Measurements from ENCODE around the gene MRPS5.
A peak's percentile ranks its signal among the peaks of the same experiment; 100 is the strongest.
"Not testable (repeated sequence)": the region's sequence is repeated elsewhere in the genome, so short reads cannot be mapped to it uniquely, and the experiment has no call there.

MRPS5 gene

GRCh38 chr2:95121407-95122196 is at the start of gene MRPS5:
Gene MRPS5 (minus strand): TSS chr2:95121808. CDS start chr2:95121791, 17 bp downstream.
- DNase-seq (ENCODE audit: low spot score) = peak; percentile 74

DNA sequence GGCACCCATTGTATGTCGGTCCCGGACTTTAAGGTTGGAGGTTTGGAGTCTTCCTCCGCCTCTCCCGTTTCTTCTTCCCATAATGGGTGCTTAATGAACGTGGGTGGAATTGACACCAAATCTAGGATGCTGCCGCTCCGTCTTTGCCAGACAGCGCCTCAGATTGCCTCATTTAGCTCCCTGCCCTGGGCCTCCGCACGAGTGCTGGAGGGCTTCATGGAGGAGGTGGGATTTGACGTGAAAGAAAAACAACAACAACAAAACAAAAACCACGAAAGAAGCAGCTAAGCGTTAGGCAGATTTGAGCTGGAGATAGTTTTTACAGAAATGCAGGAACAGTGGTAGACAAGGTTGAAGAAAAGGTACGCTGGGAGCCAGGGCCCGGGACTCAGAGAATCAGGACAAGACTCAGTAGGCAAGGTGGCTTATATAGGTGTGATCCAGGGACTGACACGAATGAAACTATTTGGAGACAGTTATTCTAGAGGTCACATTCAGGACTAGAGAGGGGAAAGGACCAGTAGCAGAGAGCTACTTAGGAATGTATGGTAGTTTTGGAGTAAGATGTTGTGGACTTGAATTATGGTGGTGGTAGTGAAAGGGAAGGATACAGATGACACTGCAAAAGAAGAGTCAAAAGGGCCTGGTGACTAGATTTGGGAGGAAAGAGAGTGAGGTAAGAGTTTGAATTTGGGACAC is 44.6 kb upstream of the MRPS5 start:
- DNase-seq (ENCODE audit: low spot score) = no peak

GRCh38 chr2:95165371-95166064 is 43.9 kb upstream of the MRPS5 start, which contains the start of gene ZNF2:
Gene ZNF2 (plus strand): TSS chr2:95165809. CDS start chr2:95176227, 10,418 bp downstream.
- DNase-seq (ENCODE audit: low spot score) = peak; percentile 96

GRCh38 chr2:95165030-95165370 is 43.4 kb upstream of the MRPS5 start:
- DNase-seq (ENCODE audit: low spot score) = no peak

DNA sequence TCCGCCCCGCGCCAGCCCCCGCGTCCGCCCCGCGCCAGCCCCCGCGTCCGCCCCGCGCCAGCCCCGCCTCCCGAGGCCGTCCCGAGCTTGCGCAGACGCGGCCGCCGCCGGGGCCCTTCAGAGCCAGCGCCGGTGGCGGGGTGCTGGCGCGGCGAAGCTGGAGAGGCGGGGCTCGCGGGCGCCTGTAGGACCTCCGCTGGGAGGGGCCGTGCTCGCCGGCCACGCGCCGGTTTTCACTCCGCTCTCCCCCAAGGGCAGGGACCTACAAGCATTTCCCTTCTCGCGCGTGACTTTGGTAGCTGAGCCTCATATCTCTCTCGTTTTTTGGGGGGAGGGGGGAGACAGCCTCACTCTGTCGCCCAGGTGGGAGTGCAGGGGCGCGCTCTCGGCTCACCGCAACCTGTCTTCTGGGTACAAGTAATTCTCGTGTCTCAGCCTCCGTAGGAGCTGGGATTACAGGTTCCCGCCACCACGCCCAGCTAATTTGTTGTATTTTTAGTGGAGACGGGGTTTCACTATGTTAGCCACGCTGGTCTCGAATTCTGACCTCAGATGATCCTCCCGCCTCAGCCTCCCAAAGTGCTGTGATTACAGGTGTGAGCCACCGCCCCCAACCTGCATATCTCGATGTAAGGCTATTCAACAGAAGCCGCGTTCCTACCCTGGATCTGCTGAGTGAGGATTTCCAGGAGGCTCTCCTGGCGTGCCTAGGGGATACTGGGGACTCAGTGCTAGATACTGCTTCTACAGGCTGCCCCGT is 38.3 kb upstream of the MRPS5 start, which contains the start of gene ZNF514:
TSS of gene ZNF514 (minus strand) at position 159 of the 760 bp plus-strand sequence. CDS start 6,595 bp downstream, outside the sequence.
- peak; percentile 73 for DNase-seq (ENCODE audit: low spot score)

DNA sequence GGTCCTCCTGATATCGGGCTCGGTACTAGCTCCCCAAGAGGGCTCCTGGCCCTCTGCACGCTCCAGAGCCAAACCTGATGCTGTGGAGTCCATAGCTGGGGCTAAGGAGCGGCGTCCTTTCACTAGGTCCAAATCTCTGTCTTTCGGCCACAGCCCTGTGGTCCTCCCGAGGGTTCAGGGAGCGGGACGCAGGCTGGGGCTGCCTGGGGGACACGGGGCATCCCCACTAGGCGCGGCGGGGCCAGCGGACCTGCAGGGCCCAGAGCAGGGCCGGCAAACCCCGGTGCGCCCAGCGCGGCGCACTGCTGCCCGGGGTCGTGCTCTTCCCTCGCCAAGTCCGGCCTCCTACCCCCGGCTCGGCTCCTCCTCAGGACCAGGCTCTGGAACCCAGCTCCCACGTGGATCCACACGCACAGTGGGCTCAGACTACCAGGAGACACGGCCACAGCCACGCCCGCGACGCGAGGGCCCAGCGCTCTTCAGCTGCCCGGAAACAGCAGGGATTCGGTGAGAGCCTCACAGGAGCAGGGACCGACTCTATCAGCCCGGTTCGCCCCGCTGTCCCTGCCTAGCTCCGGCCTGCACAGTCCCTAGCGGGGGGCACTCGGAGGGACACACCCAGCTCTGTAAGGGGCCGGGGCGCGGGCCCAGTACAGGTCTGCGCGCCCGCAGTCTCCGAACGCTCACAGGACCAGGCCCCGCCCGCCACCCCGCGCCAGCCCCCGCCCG is 37.4 kb upstream of the MRPS5 start:
- no peak for DNase-seq (ENCODE audit: low spot score)

- no peak for DNase-seq (ENCODE audit: low spot score)
Observed at GRCh38 chr2:95158441-95158840, 36.8 kb upstream of the MRPS5 start.

DNA sequence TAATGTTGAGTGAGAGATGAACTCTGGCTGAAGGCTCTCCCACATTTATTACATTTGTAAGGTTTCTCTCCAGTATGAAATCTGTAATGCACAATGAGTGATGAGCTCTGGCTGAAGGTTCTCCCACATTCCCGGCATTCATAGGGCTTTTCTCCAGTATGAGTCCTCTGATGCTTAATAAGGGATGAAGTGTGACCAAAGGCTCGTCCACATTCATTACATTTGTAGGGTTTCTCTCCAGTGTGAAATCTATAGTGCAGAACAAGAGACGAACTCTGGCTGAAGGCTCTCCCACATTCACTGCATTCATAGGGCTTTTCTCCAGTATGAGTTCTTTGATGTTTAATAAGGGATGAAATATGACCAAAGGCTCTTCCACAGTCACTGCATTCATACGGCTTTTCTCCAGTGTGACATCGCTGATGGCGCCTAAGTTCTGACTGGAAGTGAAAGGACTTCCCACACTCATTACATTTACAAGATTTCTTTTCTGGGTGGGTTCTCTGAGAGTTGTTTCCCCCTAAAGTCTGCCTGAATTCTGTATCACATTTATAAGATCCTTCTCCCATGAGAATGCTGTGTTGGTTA is 27.9 kb upstream of the MRPS5 start:
- no peak for DNase-seq (ENCODE audit: low spot score)

DNA sequence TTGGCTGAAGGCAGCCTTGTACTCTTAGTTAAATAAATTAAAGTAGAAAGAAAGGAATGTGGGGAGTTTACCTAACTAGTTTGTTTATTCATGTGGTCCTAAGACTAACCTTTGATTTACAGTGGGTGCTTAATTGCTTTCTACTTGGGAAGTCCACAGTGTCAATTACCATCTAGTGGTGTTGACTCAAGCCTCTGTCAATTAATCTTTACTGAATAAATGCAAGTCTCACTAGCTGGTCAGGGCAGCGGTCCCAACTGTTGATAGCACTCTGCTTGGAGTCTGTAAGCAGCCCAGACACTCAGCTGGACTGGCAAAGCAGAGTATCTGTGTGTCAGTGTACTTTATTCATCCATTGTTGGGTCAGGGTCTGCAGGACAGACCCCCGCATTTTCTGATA is 22.2 kb upstream of the MRPS5 start:
- DNase-seq (ENCODE audit: low spot score) = no peak

DNA sequence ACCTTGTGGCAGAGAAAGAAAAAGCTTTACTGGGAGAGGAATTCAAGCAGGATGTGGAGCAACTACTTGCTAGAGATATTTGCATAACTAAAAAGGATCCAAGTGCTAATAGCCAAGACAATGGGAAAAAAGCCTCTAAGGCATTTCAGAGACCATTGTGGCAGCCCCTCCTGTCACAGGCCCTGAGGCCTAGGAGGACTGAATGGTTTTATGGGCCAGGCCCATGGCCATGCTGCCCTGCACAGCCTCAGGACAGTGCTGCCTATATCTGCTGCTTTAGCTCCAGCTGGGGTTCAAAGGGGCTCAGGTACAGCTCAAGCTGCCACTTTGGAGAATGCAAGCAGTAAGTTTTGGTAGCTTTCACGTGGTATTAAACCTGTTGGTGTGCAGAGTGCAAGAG is 17.1 kb upstream of the MRPS5 start:
- DNase-seq (ENCODE audit: low spot score) = no peak

DNA sequence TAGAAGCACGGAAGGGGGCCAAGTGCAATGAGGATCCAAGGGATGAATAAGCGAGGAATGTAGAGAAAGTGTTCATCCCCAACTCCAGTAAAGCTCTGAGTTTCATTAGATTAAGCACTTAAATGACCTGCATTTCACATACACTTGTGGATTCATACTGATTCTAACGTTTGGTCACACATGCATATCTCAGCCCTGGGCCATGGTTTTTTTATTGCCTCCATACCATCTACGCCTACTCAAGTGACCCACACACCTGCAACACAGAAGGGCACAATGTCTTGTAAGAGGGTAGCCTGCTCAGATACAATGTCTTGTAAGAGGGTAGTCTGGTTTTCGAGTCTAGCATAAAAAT is 566 bp upstream of the MRPS5 start:
- no peak for DNase-seq (ENCODE audit: low spot score)

GRCh38 chr2:95121093-95121406 is 558 bp downstream of the MRPS5 start:
- no peak for DNase-seq (ENCODE audit: low spot score)

GRCh38 chr2:95115418-95115817 is 6.2 kb downstream of the MRPS5 start:
- peak; percentile 70 for DNase-seq (ENCODE audit: low spot score)

- no peak for DNase-seq (ENCODE audit: low spot score)
Observed at GRCh38 chr2:95113464-95113863, 8.1 kb downstream of the MRPS5 start.

GRCh38 chr2:95110395-95110794 is 11.2 kb downstream of the MRPS5 start:
- DNase-seq (ENCODE audit: low spot score) = no peak

- DNase-seq (ENCODE audit: low spot score) = no peak
Observed at GRCh38 chr2:95109260-95109659, 12.3 kb downstream of the MRPS5 start.

DNA sequence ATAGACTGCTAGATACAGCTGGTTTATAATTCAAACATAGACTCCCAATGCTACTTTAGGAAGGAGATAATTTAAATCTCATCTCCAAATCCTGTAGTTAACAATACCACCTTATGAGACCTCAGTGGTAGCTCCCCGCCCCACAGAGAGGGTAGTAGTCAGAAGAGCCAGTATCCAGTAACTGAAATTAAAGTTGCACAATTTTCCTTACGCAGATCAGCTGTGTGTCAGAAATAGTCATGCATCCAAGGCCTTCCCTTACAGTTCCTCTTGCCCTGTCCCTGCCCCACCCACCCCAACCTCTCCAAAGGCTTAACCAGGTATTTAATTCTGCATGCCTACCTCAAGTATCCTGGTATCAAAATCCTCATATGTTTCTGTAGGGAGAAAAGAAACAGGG is 15.5 kb downstream of the MRPS5 start:
- no peak for DNase-seq (ENCODE audit: low spot score)

DNA sequence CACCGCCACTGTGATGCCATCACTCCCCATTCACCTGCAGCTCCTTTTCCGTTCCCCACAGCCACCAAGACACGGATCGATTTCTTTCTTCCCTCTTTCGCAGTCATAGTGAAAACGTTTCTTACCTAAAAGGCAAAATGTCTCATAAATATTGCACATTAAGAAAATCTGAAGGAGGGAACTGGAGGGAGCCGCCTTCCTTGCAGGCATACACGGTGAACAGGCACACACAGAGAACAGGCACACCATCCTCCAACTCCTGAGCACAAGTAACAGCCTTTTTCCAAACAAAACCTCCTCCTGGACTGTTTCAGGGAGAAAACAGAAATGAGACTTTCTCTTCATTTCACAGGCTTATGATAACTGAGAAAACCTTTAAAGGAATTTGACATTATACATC is 17.0 kb downstream of the MRPS5 start:
- no peak for DNase-seq (ENCODE audit: low spot score)

DNA sequence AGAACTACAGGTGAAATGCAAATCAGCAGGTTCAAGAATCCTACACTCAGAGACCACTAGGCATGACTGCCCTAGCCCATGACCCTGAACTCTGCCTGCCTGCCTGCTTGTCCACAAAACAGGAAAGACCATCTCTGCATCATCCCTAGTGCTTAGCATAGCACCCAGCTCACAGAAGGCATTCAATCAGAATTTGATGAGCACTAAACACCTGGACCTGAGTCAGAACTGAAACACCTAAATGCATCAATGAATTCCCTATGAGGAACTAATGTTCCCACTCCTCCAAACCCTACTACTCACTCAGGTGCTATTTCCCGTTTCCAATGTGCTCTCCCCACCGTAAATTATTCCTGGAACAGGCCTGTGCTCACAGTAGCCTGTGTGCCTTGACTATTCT is 21.7 kb downstream of the MRPS5 start:
- no peak for DNase-seq (ENCODE audit: low spot score)

- not testable (repeated sequence) for DNase-seq (ENCODE audit: low spot score)
Observed at GRCh38 chr2:95098273-95098672, 23.3 kb downstream of the MRPS5 start.

DNA sequence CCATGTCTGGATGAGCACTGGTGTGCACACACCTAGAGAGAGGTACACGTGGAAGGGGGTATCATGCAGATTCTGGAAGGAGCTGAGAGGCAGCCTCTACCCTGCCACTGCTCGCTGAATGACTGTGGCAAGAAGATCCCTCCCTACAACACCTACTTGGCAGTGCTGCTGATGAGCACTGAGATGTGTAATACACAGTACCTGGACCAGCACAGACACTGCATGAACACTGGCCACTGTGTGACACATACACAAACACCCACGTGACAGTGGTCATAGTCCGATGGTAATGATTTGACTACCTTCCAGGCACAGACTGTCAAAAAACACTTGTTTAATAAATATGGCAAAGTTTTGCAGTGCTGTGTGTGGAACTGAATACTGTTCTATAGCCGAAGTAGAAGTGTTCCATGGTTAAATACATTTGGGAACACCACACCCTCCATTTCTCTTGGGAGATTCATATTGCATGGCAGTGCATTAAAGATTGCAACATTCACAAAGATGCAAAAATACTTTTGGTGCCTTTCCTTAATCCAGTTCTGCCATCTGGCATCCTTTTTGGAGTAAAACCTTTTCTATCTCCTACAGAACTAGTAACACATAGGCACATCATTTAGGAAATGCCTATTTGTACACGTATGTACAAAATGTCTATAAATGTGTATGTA is 29.6 kb downstream of the MRPS5 start:
- DNase-seq (ENCODE audit: low spot score) = no peak

All from CD4-positive, alpha-beta T cell treated with Interleukin-6 at 100 ng/mL for 8 hours (primary cell).